AG09319 (cell line): ENCODE results near the gene PDZD11.

Experiments
- DNase-seq: peaks from one replicate; pipeline ENCODE4 v3.0.0-alpha.2; 2010; ENCODE audit warnings: low read depth; ENCODE audit errors: extremely low read depth
- CTCF ChIP-seq: IDR thresholded peaks from 2 replicates; pipeline ENCODE4 v1.5.1; 2011; ENCODE audit warnings: low read depth, mild to moderate bottlenecking, inconsistent platforms, low read length, moderate library complexity

The PDZD11 gene

DNA sequence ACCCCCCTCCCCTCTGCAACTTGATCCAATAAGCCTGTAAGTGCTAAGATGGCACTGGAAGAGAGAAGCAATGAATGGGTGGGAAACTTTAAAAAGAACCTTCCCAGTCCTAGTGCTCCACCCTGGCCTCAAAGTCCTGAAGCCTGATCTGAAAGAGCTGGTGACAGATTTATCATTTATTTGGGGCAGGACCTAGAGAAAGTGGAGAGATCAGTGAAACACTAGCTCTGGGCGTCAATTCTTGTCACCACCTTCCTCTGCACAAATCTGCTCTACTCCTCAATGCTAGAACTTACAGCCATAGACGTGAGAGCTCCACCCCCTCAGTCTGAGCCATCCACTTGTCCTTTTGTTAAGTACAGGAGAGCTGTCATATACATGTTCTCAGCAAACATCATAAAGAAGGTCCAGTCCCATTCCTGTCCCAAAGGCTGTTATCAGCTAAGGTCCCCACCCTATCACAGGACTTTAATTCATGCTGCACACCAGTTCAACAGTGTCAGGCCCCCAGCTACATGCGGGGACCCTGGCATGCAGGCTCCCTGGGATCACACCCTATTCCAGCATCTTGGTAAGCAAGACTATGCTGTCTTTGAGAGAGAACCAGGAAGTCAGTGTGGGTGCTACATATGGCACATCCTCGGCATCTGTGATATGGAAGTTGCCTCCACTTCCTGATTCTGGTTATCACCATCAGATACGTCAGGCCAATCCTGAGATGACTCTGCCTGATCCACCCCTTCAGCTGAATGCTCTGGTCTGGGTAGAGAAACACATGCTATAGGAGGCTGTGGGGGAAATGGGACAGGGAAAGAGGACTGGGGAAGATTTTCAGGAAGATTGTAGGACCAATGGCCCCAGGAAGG lies 32.1 kb downstream of the PDZD11 start:
- TF ChIP-seq CTCF: no peak
- DNase-seq: no peak

GRCh38 chrX:70255452-70255851 lies 34.3 kb downstream of the PDZD11 start:
- no peak for DNase-seq
- no peak for TF ChIP-seq CTCF

DNA sequence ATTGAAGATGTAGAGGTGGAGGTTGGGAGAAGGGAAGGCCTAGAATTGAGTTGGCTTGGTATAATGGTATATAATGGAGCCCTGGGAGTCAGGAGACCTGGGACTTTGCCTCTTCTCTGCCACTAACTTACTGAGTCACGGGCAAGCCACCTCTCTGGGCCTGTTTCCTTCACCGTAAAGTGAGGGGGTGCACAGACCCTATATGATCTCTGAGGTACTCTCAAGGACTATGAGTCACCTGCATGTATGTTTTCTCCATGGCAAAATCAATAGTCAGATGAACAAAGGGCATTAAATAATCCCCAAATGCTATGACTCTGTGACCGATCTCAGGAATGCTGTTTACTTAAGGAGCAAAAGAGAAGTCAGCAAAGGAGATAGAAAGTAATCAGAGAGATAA lies 34.8 kb downstream of the PDZD11 start:
- DNase-seq: no peak
- TF ChIP-seq CTCF: no peak

- DNase-seq: no peak
- no peak for TF ChIP-seq CTCF
These were observed 35.7 kb downstream of the PDZD11 start for GRCh38 chrX:70254063-70254400.

- DNase-seq: no peak
- no peak for TF ChIP-seq CTCF
These were observed 36.2 kb downstream of the PDZD11 start for GRCh38 chrX:70253377-70254062.

- no peak for DNase-seq
These were observed 37.2 kb downstream of the PDZD11 start for GRCh38 chrX:70252491-70252890.

More at GRCh38 chrX:70252491-70252890, 37.2 kb downstream of the PDZD11 start:
- no peak for TF ChIP-seq CTCF
